Measurements from ENCODE around the gene GFRA1.

DNA sequence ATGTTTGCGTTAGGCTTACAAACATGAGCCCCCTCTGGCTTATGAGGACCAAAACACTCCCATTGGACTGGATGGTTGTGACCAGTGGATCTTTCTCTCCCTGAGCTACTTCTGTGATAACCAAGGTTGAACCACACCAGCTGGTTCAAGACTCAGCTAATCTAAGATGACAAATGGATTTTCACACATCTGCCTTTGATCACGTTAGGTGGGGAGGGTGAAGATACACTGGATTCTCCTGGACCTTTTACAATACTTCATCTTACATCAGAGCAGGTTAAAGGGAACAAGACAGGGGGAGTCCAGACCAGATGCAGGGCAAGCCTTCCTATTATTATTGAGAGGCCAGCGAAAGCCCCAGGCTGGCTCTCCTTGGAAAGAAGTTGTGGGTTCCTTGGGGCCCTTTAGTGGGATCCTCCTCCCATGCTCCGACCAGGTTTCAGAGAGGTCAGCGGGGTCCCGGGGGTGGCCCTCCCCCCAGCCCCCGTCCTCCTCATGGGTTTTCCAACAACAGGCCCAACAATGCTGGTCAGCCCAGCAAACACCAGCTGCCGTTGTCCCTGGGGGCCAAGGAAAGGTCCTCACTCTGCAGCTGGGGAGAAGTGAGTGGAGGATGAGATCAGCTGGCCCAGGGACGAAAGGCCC lies 2.8 kb downstream of the GFRA1 start:
- TF ChIP-seq, protein P1, sequence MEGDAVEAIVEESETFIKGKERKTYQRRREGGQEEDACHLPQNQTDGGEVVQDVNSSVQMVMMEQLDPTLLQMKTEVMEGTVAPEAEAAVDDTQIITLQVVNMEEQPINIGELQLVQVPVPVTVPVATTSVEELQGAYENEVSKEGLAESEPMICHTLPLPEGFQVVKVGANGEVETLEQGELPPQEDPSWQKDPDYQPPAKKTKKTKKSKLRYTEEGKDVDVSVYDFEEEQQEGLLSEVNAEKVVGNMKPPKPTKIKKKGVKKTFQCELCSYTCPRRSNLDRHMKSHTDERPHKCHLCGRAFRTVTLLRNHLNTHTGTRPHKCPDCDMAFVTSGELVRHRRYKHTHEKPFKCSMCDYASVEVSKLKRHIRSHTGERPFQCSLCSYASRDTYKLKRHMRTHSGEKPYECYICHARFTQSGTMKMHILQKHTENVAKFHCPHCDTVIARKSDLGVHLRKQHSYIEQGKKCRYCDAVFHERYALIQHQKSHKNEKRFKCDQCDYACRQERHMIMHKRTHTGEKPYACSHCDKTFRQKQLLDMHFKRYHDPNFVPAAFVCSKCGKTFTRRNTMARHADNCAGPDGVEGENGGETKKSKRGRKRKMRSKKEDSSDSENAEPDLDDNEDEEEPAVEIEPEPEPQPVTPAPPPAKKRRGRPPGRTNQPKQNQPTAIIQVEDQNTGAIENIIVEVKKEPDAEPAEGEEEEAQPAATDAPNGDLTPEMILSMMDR (IDR thresholded peaks at IDR 0.05), result no peak
- TF ChIP-seq CHD4 (IDR thresholded peaks at IDR 0.05; ENCODE audit: borderline replicate concordance) (no peak), POLR2AphosphoS2 (conservative IDR thresholded peaks at IDR 0.05; ENCODE audit: low read length) (no peak), MYC (IDR thresholded peaks at IDR 0.05; ENCODE audit: borderline replicate concordance, low read length) (no peak), TP53 (CRISPR knock-in tag; IDR thresholded peaks at IDR 0.05) (no peak), ZNF302 (CRISPR knock-in tag; IDR thresholded peaks at IDR 0.05) (no peak), POLR2A (IDR thresholded peaks at IDR 0.05; ENCODE audit: low read length) (no peak), MAZ (IDR thresholded peaks at IDR 0.05; ENCODE audit: borderline replicate concordance, low read depth, low read length) (no peak), EP300 (IDR thresholded peaks at IDR 0.05) (no peak), CEBPB (IDR thresholded peaks at IDR 0.05) (no peak)
- TF ChIP-seq, protein P2, sequence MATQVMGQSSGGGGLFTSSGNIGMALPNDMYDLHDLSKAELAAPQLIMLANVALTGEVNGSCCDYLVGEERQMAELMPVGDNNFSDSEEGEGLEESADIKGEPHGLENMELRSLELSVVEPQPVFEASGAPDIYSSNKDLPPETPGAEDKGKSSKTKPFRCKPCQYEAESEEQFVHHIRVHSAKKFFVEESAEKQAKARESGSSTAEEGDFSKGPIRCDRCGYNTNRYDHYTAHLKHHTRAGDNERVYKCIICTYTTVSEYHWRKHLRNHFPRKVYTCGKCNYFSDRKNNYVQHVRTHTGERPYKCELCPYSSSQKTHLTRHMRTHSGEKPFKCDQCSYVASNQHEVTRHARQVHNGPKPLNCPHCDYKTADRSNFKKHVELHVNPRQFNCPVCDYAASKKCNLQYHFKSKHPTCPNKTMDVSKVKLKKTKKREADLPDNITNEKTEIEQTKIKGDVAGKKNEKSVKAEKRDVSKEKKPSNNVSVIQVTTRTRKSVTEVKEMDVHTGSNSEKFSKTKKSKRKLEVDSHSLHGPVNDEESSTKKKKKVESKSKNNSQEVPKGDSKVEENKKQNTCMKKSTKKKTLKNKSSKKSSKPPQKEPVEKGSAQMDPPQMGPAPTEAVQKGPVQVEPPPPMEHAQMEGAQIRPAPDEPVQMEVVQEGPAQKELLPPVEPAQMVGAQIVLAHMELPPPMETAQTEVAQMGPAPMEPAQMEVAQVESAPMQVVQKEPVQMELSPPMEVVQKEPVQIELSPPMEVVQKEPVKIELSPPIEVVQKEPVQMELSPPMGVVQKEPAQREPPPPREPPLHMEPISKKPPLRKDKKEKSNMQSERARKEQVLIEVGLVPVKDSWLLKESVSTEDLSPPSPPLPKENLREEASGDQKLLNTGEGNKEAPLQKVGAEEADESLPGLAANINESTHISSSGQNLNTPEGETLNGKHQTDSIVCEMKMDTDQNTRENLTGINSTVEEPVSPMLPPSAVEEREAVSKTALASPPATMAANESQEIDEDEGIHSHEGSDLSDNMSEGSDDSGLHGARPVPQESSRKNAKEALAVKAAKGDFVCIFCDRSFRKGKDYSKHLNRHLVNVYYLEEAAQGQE (IDR thresholded peaks at IDR 0.05), result no peak
